ENCODE results near the gene NCKAP5.

Gene NCKAP5

DNA sequence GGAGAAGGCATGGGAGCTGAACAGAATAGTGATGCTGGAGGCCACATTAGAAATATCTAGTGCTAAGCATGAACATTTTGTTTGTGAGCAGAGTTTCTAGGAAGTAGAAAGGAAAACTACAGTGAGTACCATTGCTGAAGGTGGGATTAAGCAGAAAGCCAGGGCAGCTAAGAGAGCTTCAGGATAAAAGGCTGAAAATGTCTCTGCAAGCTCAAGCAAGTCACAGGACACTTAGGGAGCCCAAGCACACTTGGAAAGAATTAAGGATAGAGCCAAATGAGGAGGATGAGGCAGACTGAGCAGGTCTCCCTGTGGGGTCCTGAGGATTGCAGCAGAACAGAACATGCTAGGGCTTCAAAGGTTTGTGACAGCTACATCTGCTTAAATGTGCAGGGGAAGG, 817.7 kb downstream of the NCKAP5 start:
- no peaks in the 10 kb centered on the region for H3K27me3 ChIP-seq (ENCODE audit: insufficient read depth, low read depth, severe bottlenecking)
- no peaks in the 10 kb centered on the region for H3K9me3 ChIP-seq (ENCODE audit: severe bottlenecking)
- no peak overlapping the region for H3K27ac ChIP-seq
- DNase-seq = no peak
- H3K4me3 ChIP-seq (ENCODE audit: low read depth, low read length) = no peak overlapping the region
- no peaks in the 10 kb centered on the region for H3K36me3 ChIP-seq
- TF ChIP-seq CTCF (IDR thresholded peaks at IDR 0.05; ENCODE audit: low read depth, low read length) = no peak

DNA sequence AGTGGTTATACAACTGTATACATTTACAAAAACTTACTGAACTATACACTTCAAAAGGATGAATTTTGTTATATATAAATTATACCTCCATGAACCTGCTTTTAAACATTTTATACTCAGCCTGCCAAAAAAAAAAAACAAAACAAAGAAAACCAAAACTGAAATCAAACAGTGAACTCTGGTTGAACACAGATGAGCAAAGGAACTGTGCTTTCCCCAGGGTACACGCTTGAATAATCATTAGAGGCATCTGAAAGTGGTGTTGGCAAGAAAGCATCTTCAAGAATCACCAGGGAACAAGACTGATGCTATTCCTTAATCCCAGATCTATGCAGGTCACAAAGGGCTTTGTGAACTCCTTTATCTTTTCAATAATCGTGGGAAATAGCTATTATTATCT, 821.2 kb downstream of the NCKAP5 start:
- Histone ChIP-seq H3K9me3 (ENCODE audit: severe bottlenecking) (no peaks in the 10 kb centered on the region), H3K27me3 (ENCODE audit: insufficient read depth, low read depth, severe bottlenecking) (no peaks in the 10 kb centered on the region), H3K27ac (no peak overlapping the region), H3K36me3 (no peaks in the 10 kb centered on the region), H3K4me3 (ENCODE audit: low read depth, low read length) (no peak overlapping the region)
- no peak for TF ChIP-seq CTCF (IDR thresholded peaks at IDR 0.05; ENCODE audit: low read depth, low read length)
- DNase-seq = no peak

- no peak for DNase-seq
- no peak for TF ChIP-seq CTCF (IDR thresholded peaks at IDR 0.05; ENCODE audit: low read depth, low read length)
- no peaks in the 10 kb centered on the region for H3K36me3 ChIP-seq
These were observed 826.5 kb downstream of the NCKAP5 start for GRCh38 chr2:132741754-132742153.

GRCh38 chr2:132740081-132740720, 828.1 kb downstream of the NCKAP5 start:
- H3K9me3 ChIP-seq (ENCODE audit: severe bottlenecking) = no peaks in the 10 kb centered on the region

More at GRCh38 chr2:132741754-132742153, 826.5 kb downstream of the NCKAP5 start:
- H3K27me3 ChIP-seq (ENCODE audit: insufficient read depth, low read depth, severe bottlenecking) = no peaks in the 10 kb centered on the region
- H3K9me3 ChIP-seq (ENCODE audit: severe bottlenecking) = no peaks in the 10 kb centered on the region
- no peak overlapping the region for H3K27ac ChIP-seq
- H3K4me3 ChIP-seq (ENCODE audit: low read depth, low read length) = no peak overlapping the region

DNA sequence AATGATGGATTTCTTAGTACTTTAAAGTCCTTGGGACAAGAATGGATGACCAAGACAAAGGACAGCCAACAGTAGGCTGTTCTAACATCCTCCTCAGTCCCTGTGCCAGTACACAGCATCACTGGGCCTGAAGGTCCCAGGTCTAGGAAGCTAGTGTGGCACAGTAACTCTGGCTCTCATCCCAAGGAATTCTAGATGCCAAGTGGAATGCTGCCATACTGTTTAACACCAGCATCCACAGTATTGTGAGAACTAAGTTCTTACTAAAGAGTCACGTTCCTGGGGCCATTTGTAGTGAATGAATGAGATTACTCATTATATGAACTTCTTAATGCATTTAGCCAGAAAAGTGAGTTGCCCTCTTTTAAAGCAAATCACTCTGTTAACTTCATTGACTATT, 830.0 kb downstream of the NCKAP5 start:
- TF ChIP-seq CTCF (IDR thresholded peaks at IDR 0.05; ENCODE audit: low read depth, low read length) = no peak
- Histone ChIP-seq H3K27ac (no peak overlapping the region), H3K27me3 (ENCODE audit: insufficient read depth, low read depth, severe bottlenecking) (no peaks in the 10 kb centered on the region), H3K36me3 (no peaks in the 10 kb centered on the region), H3K9me3 (ENCODE audit: severe bottlenecking) (no peaks in the 10 kb centered on the region), H3K4me3 (ENCODE audit: low read depth, low read length) (no peak overlapping the region)
- DNase-seq = no peak

More at GRCh38 chr2:132740081-132740720, 828.1 kb downstream of the NCKAP5 start:
- no peak for TF ChIP-seq CTCF (IDR thresholded peaks at IDR 0.05; ENCODE audit: low read depth, low read length)
- Histone ChIP-seq H3K4me3 (ENCODE audit: low read depth, low read length) (no peak overlapping the region), H3K27me3 (ENCODE audit: insufficient read depth, low read depth, severe bottlenecking) (no peaks in the 10 kb centered on the region), H3K36me3 (no peaks in the 10 kb centered on the region), H3K27ac (no peak overlapping the region)
- DNase-seq = no peak

GRCh38 chr2:132736059-132736458, 832.2 kb downstream of the NCKAP5 start:
- DNase-seq = no peak
- TF ChIP-seq CTCF (IDR thresholded peaks at IDR 0.05; ENCODE audit: low read depth, low read length) = no peak
- Histone ChIP-seq H3K27me3 (ENCODE audit: insufficient read depth, low read depth, severe bottlenecking) (no peaks in the 10 kb centered on the region), H3K4me3 (ENCODE audit: low read depth, low read length) (no peak overlapping the region), H3K27ac (no peak overlapping the region), H3K36me3 (peaks cover 6% of the 10 kb centered on the region), H3K9me3 (ENCODE audit: severe bottlenecking) (no peaks in the 10 kb centered on the region)

Data from WERI-Rb-1 (cell line).